Hematopoietic multipotent progenitor cell (in vitro differentiated cells): ENCODE measurements around the gene PCLO. TPM values are rescaled to one million over a fixed set of nuclear protein-coding genes. Genes with fewer than 3 reads are reported as not detected.

Experiments
- DNase-seq, 3 donors: peaks; one replicate each; pipeline ENCODE4 v3.0.0-alpha.2; 2011 to 2015; ENCODE audit warnings: low read depth in 2 of 3, low spot score in 2 of 3
- total RNA-seq: library from RNA; depleted of rRNA; stranded (reverse); fragments of >200 nt; gene quantifications from one replicate; pipeline ENCODE4 v1.2.3, GENCODE V29; 2012

PCLO gene
- total RNA-seq, 1 donor: 1.1 TPM

- no peak for DNase-seq
Measured at GRCh38 chr7:82859106-82859850, 303.4 kb downstream of the PCLO start.

- no peak for DNase-seq
Measured at GRCh38 chr7:82851121-82851520, 311.6 kb downstream of the PCLO start.

- DNase-seq: no peak
Measured at GRCh38 chr7:82841828-82842227, 320.9 kb downstream of the PCLO start.

- no peak for DNase-seq
Measured at GRCh38 chr7:82840061-82840460, 322.6 kb downstream of the PCLO start.

- no peak for DNase-seq
Measured at GRCh38 chr7:82839555-82839954, 323.1 kb downstream of the PCLO start.

GRCh38 chr7:82839063-82839462 lies 323.6 kb downstream of the PCLO start:
- DNase-seq: no peak

- DNase-seq: no peak
Measured at GRCh38 chr7:82838314-82838713, 324.4 kb downstream of the PCLO start.

- DNase-seq: no peak
Measured at GRCh38 chr7:82823073-82823472, 339.6 kb downstream of the PCLO start.

GRCh38 chr7:82821037-82821436 lies 341.6 kb downstream of the PCLO start:
- no peak for DNase-seq

GRCh38 chr7:82818171-82818570 lies 344.5 kb downstream of the PCLO start:
- no peak for DNase-seq

- no peak for DNase-seq
Measured at GRCh38 chr7:82816272-82816671, 346.4 kb downstream of the PCLO start.

- DNase-seq: peak in 2 of 3 donors; percentile 12 to 48
Measured at GRCh38 chr7:82810558-82811259, 352.0 kb downstream of the PCLO start.

GRCh38 chr7:82808633-82809032 lies 354.1 kb downstream of the PCLO start:
- DNase-seq: no peak

GRCh38 chr7:82805527-82805960 lies 357.1 kb downstream of the PCLO start:
- DNase-seq: peak in 2 of 3 donors; percentile 2 to 3

GRCh38 chr7:82803411-82803810 lies 359.3 kb downstream of the PCLO start:
- DNase-seq: no peak

GRCh38 chr7:82789883-82790609 lies 372.6 kb downstream of the PCLO start:
- no peak for DNase-seq

GRCh38 chr7:82778021-82778420 lies 384.7 kb downstream of the PCLO start:
- no peak for DNase-seq

GRCh38 chr7:82762880-82763279 lies 399.8 kb downstream of the PCLO start:
- DNase-seq: no peak

GRCh38 chr7:82760831-82761230 lies 401.9 kb downstream of the PCLO start:
- DNase-seq: no peak

- DNase-seq: no peak
Measured at GRCh38 chr7:82760074-82760473, 402.6 kb downstream of the PCLO start.

- DNase-seq: no peak
Measured at GRCh38 chr7:82755705-82756551, 406.8 kb downstream of the PCLO start.
